GM21529 (cell line): ENCODE results near the gene DUSP22.
A peak's percentile ranks its signal among the peaks of the same experiment; 100 is the strongest.
"Not testable (repeated sequence)": the region's sequence is repeated elsewhere in the genome, so short reads cannot be mapped to it uniquely, and the experiment has no call there.

Source experiments
- ATAC-seq: cut with Tn5 transposase; IDR thresholded peaks from one replicate; pipeline ENCODE4 v1.9.1; 2021; ENCODE audit not compliant: unreplicated experiment

DUSP22 gene

DNA sequence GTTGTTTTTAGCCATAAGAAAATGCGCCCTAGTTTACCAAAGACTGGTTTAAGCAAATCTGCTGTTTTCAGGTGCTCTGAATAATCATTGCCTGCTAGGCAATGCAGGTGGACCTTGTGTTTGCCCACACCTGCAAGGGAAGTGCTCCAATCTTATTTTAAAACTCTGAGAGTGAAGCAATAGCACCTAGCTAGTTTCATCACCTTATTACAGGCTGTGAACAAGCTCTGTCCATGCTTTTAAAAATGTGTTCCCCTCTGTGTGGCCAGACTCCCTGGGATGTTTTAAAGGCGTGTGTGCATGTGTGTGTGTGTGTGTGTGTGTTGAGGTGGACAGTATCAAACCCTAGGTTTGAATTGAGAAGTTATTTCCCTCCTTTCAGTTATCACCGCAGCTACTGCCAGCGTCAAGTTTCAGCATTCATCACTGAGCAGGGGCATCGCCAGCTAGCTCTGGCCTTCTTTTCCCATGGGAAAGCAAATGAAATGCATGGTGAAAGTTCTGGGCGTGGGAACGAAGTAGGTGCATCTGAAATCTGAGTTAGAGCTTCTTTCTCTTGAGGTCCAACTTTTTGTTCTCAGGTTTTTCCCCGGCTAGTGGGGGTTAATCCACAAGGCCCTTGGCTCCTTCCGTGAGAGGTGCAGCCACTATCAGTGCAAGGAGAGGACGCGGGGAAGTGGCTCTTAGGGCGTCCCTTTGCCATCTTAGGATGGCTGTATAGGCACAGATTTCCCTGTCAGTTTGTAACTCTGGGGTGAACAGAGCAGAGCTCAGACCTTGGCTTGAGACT is 30.8 kb downstream of the DUSP22 start:
- no peak for ATAC-seq

DNA sequence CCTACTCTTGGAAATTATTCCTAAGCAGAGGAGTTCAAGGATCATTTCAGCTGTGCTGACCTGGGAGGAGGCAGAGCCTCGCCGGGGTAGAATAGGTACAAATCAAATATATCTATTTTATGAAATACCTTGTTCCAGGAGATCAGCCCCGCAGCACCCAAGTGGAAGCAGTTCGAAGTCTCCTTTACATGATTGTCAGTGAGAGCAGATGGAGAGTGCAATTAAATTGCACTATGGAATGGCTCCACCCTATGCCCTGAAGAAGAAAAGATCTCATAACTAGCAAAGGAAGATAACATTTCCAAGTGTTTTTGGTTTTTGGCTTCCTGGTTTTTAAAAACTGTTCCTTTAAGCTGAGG is 31.4 kb downstream of the DUSP22 start:
- ATAC-seq, result no peak

DNA sequence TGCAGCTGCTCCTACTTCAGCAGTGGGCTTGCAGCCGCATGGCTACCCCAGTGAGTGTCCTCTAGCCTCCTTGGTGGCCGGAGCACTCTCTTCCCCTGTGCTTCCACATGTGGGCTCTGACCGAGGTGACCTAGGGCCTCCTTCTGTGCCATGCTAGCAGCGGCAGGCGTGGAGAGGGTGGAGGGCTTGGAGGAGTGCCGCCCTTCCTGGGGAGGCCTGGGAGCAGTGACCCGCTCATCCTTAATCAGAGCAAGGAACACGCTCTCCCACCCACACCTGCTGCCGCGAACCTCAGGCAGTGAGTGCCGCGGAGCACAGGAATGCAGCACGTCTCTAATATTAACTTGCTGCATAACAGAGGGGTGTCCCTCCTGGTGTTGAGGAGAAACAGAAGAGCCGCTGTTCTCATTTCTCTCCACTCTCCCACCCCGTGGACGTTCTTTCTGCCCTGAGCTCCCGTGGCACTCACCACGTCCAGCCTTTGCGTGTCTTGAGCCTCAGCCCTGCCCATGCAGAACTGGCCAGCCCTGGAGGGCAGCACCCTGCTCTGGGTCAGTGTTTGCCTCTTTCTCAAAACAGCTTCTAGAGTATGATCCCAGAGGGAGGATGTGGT is 31.9 kb downstream of the DUSP22 start:
- no peak for ATAC-seq

DNA sequence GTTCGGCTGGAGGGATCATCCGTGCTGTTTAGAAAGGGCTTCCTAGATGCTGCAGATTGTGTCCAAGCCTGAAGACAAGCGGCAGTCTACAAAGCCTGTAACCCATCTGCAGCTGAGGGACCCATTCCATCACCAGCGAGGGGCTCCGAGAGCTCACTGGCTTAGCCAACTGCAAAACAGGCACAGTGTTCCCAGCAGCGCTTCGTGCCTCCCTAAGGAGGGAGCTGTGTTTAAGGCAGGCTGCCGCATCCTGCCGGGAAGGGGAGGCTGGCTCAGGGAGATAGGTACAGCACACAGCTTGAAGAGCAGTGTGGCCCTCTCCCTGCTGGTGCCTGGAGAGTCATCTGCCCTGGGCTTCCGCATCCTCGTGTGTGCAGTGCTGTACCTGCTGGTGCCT is 32.4 kb downstream of the DUSP22 start:
- no peak for ATAC-seq

DNA sequence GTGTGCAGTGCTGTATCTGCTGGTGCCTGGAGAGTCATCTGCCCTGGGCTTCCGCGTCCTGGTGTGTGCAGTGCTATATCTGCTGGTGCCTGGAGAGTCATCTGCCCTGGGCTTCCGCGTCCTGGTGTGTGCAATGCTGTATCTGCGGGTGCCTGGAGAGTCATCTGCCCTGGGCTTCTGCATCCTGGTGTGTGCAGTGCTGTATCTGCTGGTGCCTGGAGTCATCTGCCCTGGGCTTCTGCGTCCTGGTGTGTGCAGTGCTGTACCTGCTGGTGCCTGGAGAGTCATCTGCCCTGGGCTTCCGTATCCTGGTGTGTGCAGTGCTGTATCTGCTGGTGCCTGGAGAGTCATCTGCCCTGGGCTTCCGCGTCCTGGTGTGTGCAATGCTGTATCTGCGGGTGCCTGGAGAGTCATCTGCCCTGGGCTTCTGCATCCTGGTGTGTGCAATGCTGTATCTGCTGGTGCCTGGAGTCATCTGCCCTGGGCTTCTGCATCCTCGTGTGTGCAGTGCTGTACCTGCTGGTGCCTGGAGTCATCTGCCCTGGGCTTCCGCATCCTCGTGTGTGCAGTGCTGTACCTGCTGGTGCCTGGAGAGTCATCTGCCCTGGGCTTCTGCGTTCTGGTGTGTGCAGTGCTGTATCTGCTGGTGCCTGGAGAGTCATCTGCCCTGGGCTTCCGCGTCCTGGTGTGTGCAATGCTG is 33.0 kb downstream of the DUSP22 start:
- not testable (repeated sequence) for ATAC-seq

DNA sequence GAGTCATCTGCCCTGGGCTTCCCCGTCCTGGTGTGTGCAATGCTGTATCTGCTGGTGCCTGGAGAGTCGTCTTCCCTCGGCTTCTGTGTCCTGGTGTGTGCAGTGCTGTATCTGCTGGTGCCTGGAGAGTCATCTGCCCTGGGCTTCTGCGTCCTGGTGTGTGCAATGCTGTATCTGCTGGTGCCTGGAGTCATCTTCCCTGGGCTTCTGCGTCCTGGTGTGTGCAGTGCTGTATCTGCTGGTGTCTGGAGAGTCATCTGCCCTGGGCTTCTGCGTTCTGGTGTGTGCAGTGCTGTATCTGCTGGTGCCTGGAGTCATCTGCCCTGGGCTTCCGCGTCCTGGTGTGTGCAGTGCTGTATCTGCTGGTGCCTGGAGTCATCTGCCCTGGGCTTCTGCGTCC is 33.8 kb downstream of the DUSP22 start:
- not testable (repeated sequence) for ATAC-seq

DNA sequence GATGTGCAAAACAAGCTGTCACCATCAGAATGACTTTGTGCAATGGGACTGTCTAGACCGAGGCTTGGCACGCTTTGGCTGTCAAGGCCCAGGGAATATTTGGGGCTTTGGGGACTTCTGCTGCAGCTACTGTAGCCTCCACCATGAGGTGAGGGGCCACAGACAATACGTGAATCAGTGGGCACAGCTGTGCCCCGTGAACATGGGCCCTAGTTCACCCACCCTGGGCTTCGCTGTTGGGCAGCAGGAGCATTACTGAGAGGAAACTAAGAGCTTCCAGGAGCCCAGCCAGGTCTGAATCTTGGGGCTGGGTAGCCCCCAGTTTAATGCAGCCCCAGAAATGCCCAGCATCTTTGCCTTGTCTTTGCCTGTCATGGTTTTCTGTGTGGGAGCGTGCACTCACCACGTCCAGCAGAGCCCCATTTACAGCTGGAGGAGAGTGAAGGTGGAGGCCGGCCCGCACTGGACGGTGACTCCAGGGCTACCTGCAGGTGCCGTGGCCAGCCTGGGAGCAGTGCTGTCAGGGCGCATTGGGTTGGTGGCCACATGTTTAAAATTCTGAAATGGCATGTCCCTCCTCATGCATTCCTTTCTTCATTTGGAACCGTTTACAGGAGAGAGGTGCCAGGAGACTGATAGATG is 34.7 kb downstream of the DUSP22 start:
- no peak for ATAC-seq

DNA sequence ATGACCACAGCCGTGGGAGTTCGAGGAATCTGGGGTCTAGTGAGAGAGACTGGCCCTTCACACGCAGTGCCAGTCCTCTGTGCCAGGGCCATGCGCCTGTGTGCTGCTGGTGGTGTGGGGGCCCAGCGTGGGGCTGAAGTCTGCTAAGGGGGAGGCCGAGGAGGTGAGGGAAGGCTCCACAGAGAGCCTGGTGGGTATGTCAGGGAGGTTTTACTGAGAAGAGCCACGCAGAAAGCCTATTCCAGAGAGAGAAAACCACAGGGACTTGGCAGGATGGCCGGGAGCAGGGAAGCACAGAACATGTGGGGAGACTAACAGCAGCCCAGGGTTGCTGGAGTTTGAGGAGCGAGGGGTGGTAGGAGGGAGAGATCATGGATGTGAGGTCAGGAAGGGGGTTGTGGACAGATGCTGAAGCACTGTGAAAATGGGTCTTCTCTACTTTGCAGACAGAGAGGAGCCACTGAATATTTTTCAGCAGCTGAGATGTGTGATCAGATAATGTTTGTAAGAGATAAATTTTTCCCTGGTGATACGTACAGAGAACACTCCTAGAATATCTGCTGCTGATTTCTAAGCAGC is 35.3 kb downstream of the DUSP22 start:
- ATAC-seq, result no peak

DNA sequence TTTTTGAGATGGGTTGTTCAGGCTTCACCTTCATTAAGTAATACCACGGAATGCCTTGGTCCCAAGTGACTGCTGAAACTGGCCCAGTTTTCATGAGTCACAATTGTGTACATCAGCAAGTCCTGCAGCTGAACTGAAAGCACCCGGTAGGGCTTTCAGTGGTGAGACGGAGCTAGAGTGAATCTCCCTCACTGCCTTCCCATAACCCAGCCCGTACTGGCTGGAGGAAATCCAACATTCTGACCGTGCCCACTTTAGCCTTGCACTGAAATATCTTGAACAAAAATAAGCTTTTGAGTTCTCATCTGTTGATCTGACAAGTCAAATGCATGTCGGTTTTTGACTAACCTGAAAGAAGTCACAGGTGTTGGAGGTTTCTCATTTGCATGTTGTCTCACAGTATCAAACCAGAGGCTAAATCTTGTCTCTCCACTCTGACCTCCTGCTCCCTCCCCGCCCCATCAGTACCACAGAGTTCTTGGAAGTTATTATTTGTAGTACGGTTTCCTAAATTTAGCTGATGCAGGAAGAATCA is 35.9 kb downstream of the DUSP22 start:
- peak; percentile 72 for ATAC-seq

DNA sequence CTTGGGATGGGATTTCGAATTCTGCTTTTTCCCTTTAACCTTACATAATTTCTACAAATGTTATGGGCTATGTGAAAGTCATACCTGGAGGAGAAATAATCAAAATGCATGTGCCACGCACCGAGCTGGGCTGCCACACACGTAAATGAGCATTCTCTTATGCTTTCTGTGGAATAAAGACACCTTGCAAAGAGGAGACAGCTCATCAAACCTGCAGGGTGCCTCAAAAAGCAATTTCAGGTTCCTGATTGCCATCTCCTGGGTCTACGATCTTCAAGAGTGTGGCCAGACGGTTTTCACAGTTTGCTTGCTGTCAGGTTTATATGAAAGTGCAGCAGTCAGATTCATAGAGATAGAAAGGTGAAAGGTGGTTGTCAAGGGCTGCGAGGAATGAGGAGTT is 36.6 kb downstream of the DUSP22 start:
- no peak for ATAC-seq

DNA sequence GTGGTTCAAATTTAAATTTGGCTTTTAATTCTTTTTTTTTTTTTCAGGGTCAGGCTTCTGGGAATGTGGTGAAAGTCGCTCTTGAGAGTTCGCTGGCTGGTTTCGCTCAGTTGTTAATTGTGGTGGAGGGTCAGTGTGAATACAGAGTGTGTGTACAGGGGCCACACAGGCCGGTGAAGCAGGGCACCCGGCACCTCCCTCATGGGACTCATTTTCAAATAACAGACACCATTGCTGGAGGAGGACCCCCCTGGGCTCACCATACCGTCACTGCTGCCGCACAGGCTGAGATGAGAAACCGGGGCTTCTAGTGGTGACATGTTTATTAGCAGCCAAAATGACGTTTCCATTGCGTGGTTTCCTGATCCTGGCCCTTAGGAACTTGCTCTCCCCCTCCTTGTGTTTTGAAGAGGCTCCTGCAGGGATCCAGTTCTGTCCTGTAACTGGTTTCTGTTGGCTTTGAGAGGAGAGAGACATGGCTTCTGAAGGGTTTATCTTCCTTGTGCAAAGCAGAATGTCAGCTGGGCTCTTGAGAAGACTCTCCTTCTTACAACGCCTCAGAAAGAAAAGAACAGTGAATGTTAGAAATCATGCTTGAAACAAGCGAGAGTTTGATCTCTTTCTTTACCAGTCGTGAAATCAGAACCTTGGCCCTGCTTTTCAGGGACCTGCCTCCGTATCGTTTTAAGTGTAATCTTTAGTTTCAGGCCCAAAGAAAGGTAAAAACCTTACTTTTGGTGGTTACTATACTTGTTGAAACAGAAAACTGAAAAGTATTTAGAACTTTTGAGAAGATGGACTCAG is 37.8 kb downstream of the DUSP22 start:
- no peak for ATAC-seq

DNA sequence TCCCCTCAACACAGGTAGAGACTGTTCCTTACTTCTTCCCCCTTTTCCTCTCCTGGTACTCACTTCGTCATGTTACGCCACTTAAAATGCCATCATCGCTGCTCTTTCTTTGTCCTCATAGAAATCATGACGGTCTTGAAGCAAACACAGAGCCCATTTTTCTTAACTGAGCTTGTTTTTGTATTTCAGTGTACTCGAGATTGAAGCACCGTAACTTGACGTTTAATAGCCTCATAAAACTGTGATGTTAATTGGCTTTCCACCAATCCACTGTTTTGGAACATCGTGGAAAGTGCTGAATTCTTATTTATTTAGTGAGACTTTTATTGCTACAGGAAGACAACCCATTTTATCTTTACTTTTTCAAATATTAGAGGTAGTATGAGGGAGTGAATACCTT is 38.7 kb downstream of the DUSP22 start:
- ATAC-seq, result no peak

DNA sequence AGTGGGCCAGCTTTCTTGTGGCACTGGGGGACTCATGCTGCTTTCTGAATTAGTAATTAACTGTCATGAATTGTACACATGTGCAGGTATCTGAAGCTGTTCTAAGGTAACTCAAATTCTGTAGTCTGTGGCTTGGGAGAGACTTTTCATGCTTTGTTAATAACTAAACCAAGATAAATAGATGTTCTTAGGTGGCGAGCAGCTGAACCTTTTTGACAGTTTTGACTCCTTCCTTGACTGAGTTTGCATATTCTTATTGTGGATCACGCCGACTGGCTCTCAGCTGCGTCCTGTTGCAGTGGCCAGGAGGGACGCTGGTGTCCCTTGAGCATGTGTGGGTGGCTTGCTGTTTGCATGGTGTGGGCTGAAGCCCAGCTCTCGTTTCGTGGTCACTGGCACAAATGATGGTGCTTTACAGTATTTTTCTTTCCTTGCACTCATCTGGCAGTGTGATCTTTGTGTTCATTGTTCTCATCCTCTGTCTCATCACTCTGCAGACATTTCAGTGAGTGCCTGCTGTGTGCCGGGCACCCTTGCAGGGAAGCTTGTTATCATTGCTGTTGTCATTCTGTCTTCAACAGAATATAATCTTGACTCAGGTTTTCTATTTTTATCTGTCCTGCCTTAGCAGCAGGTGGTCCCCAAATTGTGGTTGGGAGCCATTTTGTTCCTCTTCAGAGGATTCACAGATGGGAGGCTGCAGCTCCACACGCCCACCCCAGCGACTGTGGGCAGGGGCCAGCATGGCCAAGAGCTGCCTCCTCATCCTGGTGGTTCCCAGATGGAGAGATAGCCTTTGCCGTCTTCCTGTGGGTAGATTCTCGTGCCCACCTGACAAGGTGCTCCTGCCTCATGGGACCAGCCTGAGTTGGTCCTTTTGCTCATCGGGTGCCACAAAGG is 39.6 kb downstream of the DUSP22 start:
- ATAC-seq, result peak; percentile 43

DNA sequence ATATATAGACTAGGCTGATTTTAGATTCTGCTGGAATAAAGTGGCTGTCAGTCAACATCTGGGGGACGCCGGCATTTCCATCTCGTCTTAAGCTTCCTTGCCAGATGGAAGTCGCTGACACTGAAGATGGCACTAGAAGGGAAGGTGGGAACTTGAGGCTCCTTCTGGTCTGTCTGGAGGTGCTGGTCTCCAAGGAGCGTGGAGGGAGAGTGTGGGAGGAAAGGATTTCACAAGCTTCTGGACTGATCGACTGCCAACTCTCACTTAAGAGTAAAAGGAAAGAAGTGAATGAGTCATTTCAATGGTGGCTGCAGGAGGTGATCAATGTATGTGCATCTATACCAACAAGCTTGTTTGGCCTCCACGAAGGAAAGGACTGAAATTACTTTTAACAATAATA is 40.4 kb downstream of the DUSP22 start:
- no peak for ATAC-seq

DNA sequence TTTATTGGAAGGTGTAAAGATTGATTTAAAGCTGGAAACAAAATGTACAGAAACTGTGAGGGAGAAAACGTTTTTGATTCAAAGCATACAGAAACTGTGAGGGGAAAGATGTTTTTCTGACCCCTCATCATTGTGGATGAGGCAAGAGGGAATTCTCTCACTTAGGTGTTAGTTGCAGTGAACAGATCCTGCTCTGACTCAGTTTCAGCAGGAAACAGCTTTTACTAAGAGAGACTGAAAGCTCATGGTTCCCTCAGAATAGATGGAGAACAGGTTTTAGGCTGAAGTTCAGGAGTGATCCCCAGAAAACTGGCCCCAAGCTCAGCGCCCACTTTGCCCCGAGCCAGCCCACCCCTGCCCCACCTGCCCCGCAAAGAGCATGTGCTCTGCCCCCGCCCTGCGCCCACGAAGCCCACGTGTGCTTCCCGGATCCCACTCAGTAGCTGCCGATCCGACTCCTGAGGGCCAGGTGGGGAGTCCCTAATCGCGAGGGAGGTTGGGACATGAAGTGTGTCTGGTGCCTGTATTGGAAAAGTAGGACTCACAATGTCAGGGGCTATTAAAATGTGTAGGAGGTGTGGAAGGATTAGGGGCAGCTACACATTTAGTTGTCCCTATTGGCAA is 41.2 kb downstream of the DUSP22 start:
- no peak for ATAC-seq

DNA sequence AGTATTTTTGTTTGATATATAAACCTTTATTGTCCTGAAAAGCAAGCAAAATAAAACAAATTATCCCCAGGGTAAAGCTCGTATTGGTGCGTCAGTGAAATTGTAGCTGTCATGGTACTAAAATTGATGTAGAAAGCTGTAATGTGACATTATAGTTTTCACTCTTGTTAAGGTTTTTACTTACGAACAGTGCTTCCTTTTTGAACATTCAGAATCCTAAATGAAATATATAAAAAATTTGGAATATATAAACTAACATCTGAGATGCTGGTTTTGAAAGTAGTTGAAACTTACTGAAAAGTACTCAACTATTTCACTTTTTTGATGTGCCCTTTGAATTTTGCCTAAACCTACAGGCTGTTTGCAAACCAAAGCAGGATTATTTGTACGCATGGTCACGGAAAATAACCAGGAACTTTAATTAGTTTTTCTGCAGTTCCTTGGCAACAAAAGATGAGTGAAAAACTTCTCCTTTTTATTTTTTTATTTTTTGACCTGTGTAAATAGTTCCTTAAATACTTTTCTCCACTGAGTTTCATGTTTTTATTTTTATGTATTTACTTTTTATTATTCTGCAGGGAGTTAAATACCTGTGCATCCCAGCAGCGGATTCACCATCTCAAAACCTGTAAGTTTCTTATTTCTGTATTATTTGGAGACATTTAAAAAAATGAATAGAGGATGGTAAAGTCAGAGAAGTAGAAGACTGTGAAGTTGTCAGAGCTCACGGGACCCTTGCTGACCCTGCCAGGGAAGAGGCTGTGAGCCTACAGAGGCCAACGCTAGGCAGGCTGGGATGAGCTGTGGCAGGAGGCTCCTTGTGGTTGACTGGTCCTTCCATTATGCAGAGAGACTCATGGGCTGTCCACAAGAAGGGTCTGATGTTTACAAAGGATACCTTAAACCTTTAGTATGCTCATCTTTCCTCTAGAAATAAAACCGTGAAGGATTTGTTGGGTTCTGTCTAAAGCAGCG is 42.5 kb downstream of the DUSP22 start:
- ATAC-seq, result no peak

DNA sequence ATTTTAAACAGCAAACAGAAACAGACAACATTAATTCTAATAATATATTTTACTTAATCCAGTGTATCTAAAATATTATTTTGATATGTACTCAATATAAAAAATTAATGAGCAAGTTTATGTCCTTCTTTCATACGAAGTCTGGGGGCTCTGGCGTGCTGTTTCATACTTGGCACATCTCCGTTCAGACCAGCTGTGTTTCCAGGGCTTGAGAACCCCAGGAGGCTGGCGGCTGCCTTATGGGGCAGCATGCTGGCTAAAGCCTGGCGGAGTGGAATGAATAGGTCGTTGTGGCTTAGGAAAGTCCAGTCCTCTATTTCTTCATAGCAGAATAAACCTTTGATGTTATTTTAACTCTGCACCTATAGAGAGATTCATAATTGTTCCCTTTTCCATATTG is 43.3 kb downstream of the DUSP22 start:
- no peak for ATAC-seq
